ENCODE results near the gene ZNF559.

The ZNF559 gene

GRCh38 chr19:9348671-9349070 is 24.7 kb downstream of the ZNF559 start:
- no peak overlapping the region for H3K4me3 Mint-ChIP-seq
- no peak overlapping the region for H3K27ac Mint-ChIP-seq
- H3K36me3 Mint-ChIP-seq (ENCODE audit: low read depth), result peaks cover 96% of the 10 kb centered on the region
- peaks cover 80% of the 10 kb centered on the region for H3K9me3 Mint-ChIP-seq
- no peaks in the 10 kb centered on the region for H3K4me1 Mint-ChIP-seq
- no peak for TF ChIP-seq CTCF (IDR thresholded peaks at IDR 0.05; ENCODE audit: unreplicated experiment in 3 of 3)
- H3K27me3 Mint-ChIP-seq (ENCODE audit: low read depth), result no peaks in the 10 kb centered on the region

- H3K4me1 Mint-ChIP-seq, result no peaks in the 10 kb centered on the region
- TF ChIP-seq CTCF (IDR thresholded peaks at IDR 0.05; ENCODE audit: unreplicated experiment in 3 of 3), result no peak
- no peaks in the 10 kb centered on the region for H3K27me3 Mint-ChIP-seq (ENCODE audit: low read depth)
- H3K36me3 Mint-ChIP-seq (ENCODE audit: low read depth), result peaks cover 92% of the 10 kb centered on the region
- H3K4me3 Mint-ChIP-seq, result no peak overlapping the region
- no peak overlapping the region for H3K27ac Mint-ChIP-seq
- peaks cover 69% of the 10 kb centered on the region for H3K9me3 Mint-ChIP-seq
Measured at GRCh38 chr19:9352505-9352904, 28.5 kb downstream of the ZNF559 start.

GRCh38 chr19:9353011-9353410 is 29.0 kb downstream of the ZNF559 start:
- peaks cover 92% of the 10 kb centered on the region for H3K36me3 Mint-ChIP-seq (ENCODE audit: low read depth)
- no peak for TF ChIP-seq CTCF (IDR thresholded peaks at IDR 0.05; ENCODE audit: unreplicated experiment in 3 of 3)
- H3K9me3 Mint-ChIP-seq, result peaks cover 69% of the 10 kb centered on the region
- no peaks in the 10 kb centered on the region for H3K4me1 Mint-ChIP-seq
- H3K4me3 Mint-ChIP-seq, result no peak overlapping the region
- H3K27ac Mint-ChIP-seq, result no peak overlapping the region
- H3K27me3 Mint-ChIP-seq (ENCODE audit: low read depth), result no peaks in the 10 kb centered on the region

- Mint-ChIP-seq H3K4me1 (no peaks in the 10 kb centered on the region), H3K4me3 (no peak overlapping the region), H3K9me3 (peaks cover 63% of the 10 kb centered on the region), H3K27ac (no peak overlapping the region), H3K27me3 (ENCODE audit: low read depth) (no peaks in the 10 kb centered on the region), H3K36me3 (ENCODE audit: low read depth) (peaks cover 92% of the 10 kb centered on the region)
- TF ChIP-seq CTCF (IDR thresholded peaks at IDR 0.05; ENCODE audit: unreplicated experiment in 3 of 3), result no peak
Measured at GRCh38 chr19:9354651-9355050, 30.7 kb downstream of the ZNF559 start.

- no peak within 1 kb of the TSS for H3K4me3 Mint-ChIP-seq
- H3K27ac Mint-ChIP-seq, result no peak within 1 kb of the TSS
- H3K4me1 Mint-ChIP-seq, result no peaks in the 10 kb centered on the region
- peaks cover 71% of the 10 kb centered on the region for H3K9me3 Mint-ChIP-seq
- no peaks in the 10 kb centered on the region for H3K27me3 Mint-ChIP-seq (ENCODE audit: low read depth)
- H3K36me3 Mint-ChIP-seq (ENCODE audit: low read depth), result peaks cover 93% of the 10 kb centered on the region
- no peak for TF ChIP-seq CTCF (IDR thresholded peaks at IDR 0.05; ENCODE audit: unreplicated experiment in 3 of 3)
Measured at GRCh38 chr19:9362905-9363304, 38.9 kb downstream of the ZNF559 start, which contains the start of gene ZNF177. ZNF177 (plus strand) TSS chr19:9363013; CDS start chr19:9378312, 15,299 bp downstream.

- Mint-ChIP-seq H3K9me3 (peaks cover 80% of the 10 kb centered on the region), H3K4me3 (no peak overlapping the region), H3K4me1 (no peaks in the 10 kb centered on the region), H3K27me3 (ENCODE audit: low read depth) (no peaks in the 10 kb centered on the region), H3K27ac (no peak overlapping the region), H3K36me3 (ENCODE audit: low read depth) (peaks cover 96% of the 10 kb centered on the region)
- TF ChIP-seq CTCF (IDR thresholded peaks at IDR 0.05; ENCODE audit: unreplicated experiment in 3 of 3), result no peak
Measured at GRCh38 chr19:9370738-9371619, 47.0 kb downstream of the ZNF559 start.

Data from nephron (organoid).